ENCODE measurements around the gene TFDP2. TPM values are rescaled to one million over a fixed set of nuclear protein-coding genes. Genes with fewer than 3 reads are reported as not detected.

TFDP2 gene
- total RNA-seq, 2 donors from 2014 or later = 102 to 128 TPM

- TF ChIP-seq POLR2AphosphoS5 (IDR thresholded peaks at IDR 0.05) = no peak
- no peak for TF ChIP-seq POLR2A (IDR thresholded peaks at IDR 0.05)
- TF ChIP-seq CTCF (IDR thresholded peaks at IDR 0.05) = no peak
- DNase-seq (ENCODE audit: low spot score) = no peak
- Histone ChIP-seq H3K27ac (no peak overlapping the region), H3K9me3 (no peaks in the 10 kb centered on the region), H3K4me3 (no peak overlapping the region), H3K27me3 (replicated peaks; ENCODE audit: insufficient read depth) (no peaks in the 10 kb centered on the region), H3K36me3 (no peaks in the 10 kb centered on the region), H3K4me1 (replicated peaks) (peaks cover 3% of the 10 kb centered on the region)
- WGBS = 43% methylated on average over 8 of the region's 8 CpGs
- intact Hi-C loops (cut with DNase I) = no loop called here
Measured at GRCh38 chr3:141941093-141941492, 208.3 kb downstream of the TFDP2 start.

- TF ChIP-seq CTCF (IDR thresholded peaks at IDR 0.05) (peak in 1 of 4 experiments; percentile 11), POLR2A (IDR thresholded peaks at IDR 0.05) (peak; percentile 36), POLR2AphosphoS5 (IDR thresholded peaks at IDR 0.05) (peak; percentile 71)
- Histone ChIP-seq H3K27ac (peak overlapping the region in 1 of 2 donors; percentile 3), H3K4me1 (replicated peaks) (peaks cover 3% of the 10 kb centered on the region), H3K36me3 (no peaks in the 10 kb centered on the region), H3K27me3 (replicated peaks; ENCODE audit: insufficient read depth) (no peaks in the 10 kb centered on the region), H3K9me3 (no peaks in the 10 kb centered on the region), H3K4me3 (no peak overlapping the region)
- peak; percentile 91 for DNase-seq (ENCODE audit: low spot score)
- WGBS = 32% methylated on average over 12 of the region's 12 CpGs
- intact Hi-C loops (cut with DNase I) = no loop called here
Measured at GRCh38 chr3:141940194-141940776, 209.1 kb downstream of the TFDP2 start.

GRCh38 chr3:141939759-141940158 lies 209.6 kb downstream of the TFDP2 start:
- no peak for TF ChIP-seq CTCF (IDR thresholded peaks at IDR 0.05)
- no peak for TF ChIP-seq POLR2AphosphoS5 (IDR thresholded peaks at IDR 0.05)
- TF ChIP-seq POLR2A (IDR thresholded peaks at IDR 0.05) = no peak
- Histone ChIP-seq H3K9me3 (no peaks in the 10 kb centered on the region), H3K4me1 (replicated peaks) (peaks cover 3% of the 10 kb centered on the region), H3K27me3 (replicated peaks; ENCODE audit: insufficient read depth) (no peaks in the 10 kb centered on the region), H3K27ac (peak overlapping the region in 1 of 2 donors; percentile 3), H3K36me3 (no peaks in the 10 kb centered on the region), H3K4me3 (no peak overlapping the region)
- 63% methylated on average over 4 of the region's 4 CpGs for WGBS
- DNase-seq (ENCODE audit: low spot score) = no peak
- intact Hi-C loops (cut with DNase I) = no loop called here

- DNase-seq (ENCODE audit: low spot score) = no peak
Measured at GRCh38 chr3:141938011-141938500, 211.3 kb downstream of the TFDP2 start.

More at GRCh38 chr3:141938011-141938500, 211.3 kb downstream of the TFDP2 start:
- intact Hi-C loops (cut with DNase I) = no loop called here
- TF ChIP-seq POLR2A (IDR thresholded peaks at IDR 0.05) (no peak), CTCF (IDR thresholded peaks at IDR 0.05) (no peak), POLR2AphosphoS5 (IDR thresholded peaks at IDR 0.05) (no peak)
- Histone ChIP-seq H3K4me3 (no peak overlapping the region), H3K36me3 (no peaks in the 10 kb centered on the region), H3K4me1 (replicated peaks) (peaks cover 3% of the 10 kb centered on the region), H3K9me3 (no peaks in the 10 kb centered on the region), H3K27me3 (replicated peaks; ENCODE audit: insufficient read depth) (no peaks in the 10 kb centered on the region), H3K27ac (no peak overlapping the region)
- WGBS = 72% methylated on average over 20 of the region's 20 CpGs
